Naive thymus-derived CD4-positive, alpha-beta T cell (primary cell): ENCODE results near the gene RHCG. TPM values are rescaled to one million over a fixed set of nuclear protein-coding genes. Genes with fewer than 3 reads are reported as not detected.

Experiments used
- ATAC-seq: fragments of 150-1000 bp; cut with Tn5 transposase; 2 replicates; pipeline ENCODE4 v1.10.0; 2021; ENCODE audit warnings: mild to moderate bottlenecking, moderate library complexity
- CTCF ChIA-PET: fragments of 350-600 bp; sonication (Branson Sonifier 250); formaldehyde crosslinking; loops from one replicate; lab custom pipeline; 2021; ENCODE audit warnings: antibody characterized with exemption; lab: Charles Lee
- POLR2A ChIA-PET: fragments of 350-600 bp; sonication (Branson Sonifier 250); formaldehyde crosslinking; loops from one replicate; lab custom pipeline; 2021; ENCODE audit warnings: antibody characterized with exemption, inconsistent platforms; lab: Charles Lee
- DNase-seq, 9 donors: peaks; one replicate each; pipeline versions ENCODE4 v3.0.0 to v3.0.0-alpha.2; 2020 to 2022; ENCODE audit warnings: mixed read lengths in 1 of 9
- H3K27ac ChIP-seq: one replicate; pipeline ENCODE4 v1.7.0; 2013; ENCODE audit warnings: mild to moderate bottlenecking, low read depth, low read length, moderate library complexity
- H3K27me3 ChIP-seq, 2 donors: one replicate each; pipeline ENCODE4 v1.7.0; 2013; ENCODE audit warnings: low read length in 2 of 2, mild to moderate bottlenecking in 2 of 2, moderate library complexity in 2 of 2; ENCODE audit not compliant: control insufficient read depth in 2 of 2, insufficient read depth in 2 of 2
- H3K36me3 ChIP-seq, 3 experiments: 1 replicate in 2 of 3; 2 replicates in 1 of 3; pipeline ENCODE4 v1.7.0; 2013; ENCODE audit warnings: low read length in 3 of 3, mild to moderate bottlenecking in 3 of 3, moderate library complexity in 1 of 3; ENCODE audit not compliant: insufficient read depth in 3 of 3, control insufficient read depth in 2 of 3
- H3K4me1 ChIP-seq, 2 donors: one replicate each; pipeline ENCODE4 v1.7.0; 2013; ENCODE audit warnings: low read length in 2 of 2, mild to moderate bottlenecking in 2 of 2, moderate library complexity in 1 of 2; ENCODE audit not compliant: control insufficient read depth in 2 of 2, insufficient read depth in 2 of 2
- H3K4me3 ChIP-seq: 2 replicates; pipeline ENCODE4 v1.7.0; 2013; ENCODE audit warnings: mild to moderate bottlenecking, low read length
- H3K9me3 ChIP-seq, 3 experiments: 1 replicate in 2 of 3; 2 replicates in 1 of 3; pipeline ENCODE4 v1.7.0; 2013; ENCODE audit warnings: low read length in 3 of 3; ENCODE audit not compliant: control insufficient read depth in 2 of 3
- H3K27ac Mint-ChIP-seq, 9 donors: one replicate each; pipeline ENCODE4 v1.8.0; 2020 to 2022; ENCODE audit warnings: mixed read lengths in 9 of 9, mild to moderate bottlenecking in 8 of 9, moderate library complexity in 5 of 9, inconsistent platforms in 2 of 9
- H3K27me3 Mint-ChIP-seq, 5 donors: one replicate each; pipeline ENCODE4 v1.8.0; 2021 to 2022; ENCODE audit warnings: mixed read lengths in 5 of 5, mild to moderate bottlenecking in 1 of 5
- H3K36me3 Mint-ChIP-seq, 5 donors: one replicate each; pipeline ENCODE4 v1.8.0; 2020 to 2022; ENCODE audit warnings: mixed read lengths in 5 of 5, mild to moderate bottlenecking in 3 of 5, inconsistent platforms in 1 of 5
- H3K4me1 Mint-ChIP-seq, 7 donors: one replicate each; pipeline ENCODE4 v1.8.0; 2020 to 2022; ENCODE audit warnings: mixed read lengths in 7 of 7, mild to moderate bottlenecking in 3 of 7, inconsistent platforms in 1 of 7
- H3K4me3 Mint-ChIP-seq, 10 donors: one replicate each; pipeline ENCODE4 v1.8.0; 2020 to 2022; ENCODE audit warnings: mild to moderate bottlenecking in 10 of 10, mixed read lengths in 10 of 10, moderate library complexity in 6 of 10, inconsistent platforms in 2 of 10
- H3K9me3 Mint-ChIP-seq, 11 donors: one replicate each; pipeline ENCODE4 v1.8.0; 2020 to 2022; ENCODE audit warnings: mixed read lengths in 11 of 11, mild to moderate bottlenecking in 4 of 11, inconsistent platforms in 1 of 11, moderate library complexity in 1 of 11
- intact Hi-C, 2 donors: fragments of 100-400 bp; cut with micrococcal nuclease; formaldehyde crosslinking; loops; one replicate each; pipeline ENCODE4 v1.15.1; 2023
- polyA plus RNA-seq, 2 donors: library from polyadenylated mRNA; unstranded; fragments of 300-500 nt; fragmentation: Illumina TruSeq; gene quantifications; one replicate each; pipeline ENCODE4 v1.2.3, GENCODE V29; 2021
- total RNA-seq, 6 experiments: library from RNA in 5 of 6; stranded (reverse) in 5 of 6; gene quantifications; 1 replicate in 5 of 6; 2 replicates in 1 of 6; pipeline ENCODE4 v1.2.3 and lab custom pipeline; 2021 to 2026

RHCG gene
- total and polyA plus RNA-seq, 7 experiments from 2014 or later = not detected

DNA sequence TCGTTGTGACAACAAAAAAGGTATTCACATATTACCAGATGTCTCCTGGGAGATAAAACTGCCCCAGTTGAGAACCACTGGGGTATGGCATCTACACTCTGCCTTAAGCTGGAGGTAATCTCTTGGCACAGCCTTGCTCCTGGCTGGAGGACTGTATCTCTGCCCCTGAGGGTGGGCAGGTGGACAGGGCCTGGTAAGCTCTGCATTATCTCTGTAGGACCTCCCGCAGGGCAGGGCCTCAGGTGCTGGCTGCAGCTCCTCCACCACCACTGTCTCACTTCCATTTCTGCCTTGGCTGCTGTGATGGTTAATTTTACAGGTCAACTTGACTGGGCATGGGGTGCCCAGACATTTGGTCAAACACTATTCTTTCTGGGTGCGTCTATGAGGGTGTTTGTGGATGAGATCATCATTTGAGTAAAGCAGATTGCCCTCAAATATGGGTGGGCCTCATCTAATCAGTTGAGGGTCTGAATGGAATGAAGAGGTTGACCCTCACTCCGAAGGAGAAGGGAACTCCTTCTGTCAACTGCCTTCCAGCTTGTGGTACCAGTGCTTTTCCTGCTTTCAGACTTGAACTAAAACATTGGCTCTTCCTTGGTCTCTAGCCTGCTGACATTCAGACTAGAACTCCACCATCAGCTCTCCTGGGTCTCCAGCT, 9.8 kb upstream of the RHCG start:
- Mint-ChIP-seq H3K27ac (no peak overlapping the region), H3K27me3 (peaks cover 12 to 42% (median 37%) of the 10 kb centered on the region in 5 donors), H3K9me3 (peaks cover 0 to 3% (median 0%) of the 10 kb centered on the region in 11 donors), H3K36me3 (no peaks in the 10 kb centered on the region), H3K4me3 (no peak overlapping the region), H3K4me1 (no peaks in the 10 kb centered on the region)
- DNase-seq = no peak
- no peak for ATAC-seq
- Histone ChIP-seq H3K36me3 (no peaks in the 10 kb centered on the region), H3K9me3 (no peaks in the 10 kb centered on the region), H3K4me3 (no peak overlapping the region), H3K4me1 (no peaks in the 10 kb centered on the region), H3K27ac (no peak overlapping the region), H3K27me3 (no peaks in the 10 kb centered on the region)
- intact Hi-C loops = no loop called here
- ChIA-PET POLR2A (no interaction called here), CTCF (no interaction called here)

DNA sequence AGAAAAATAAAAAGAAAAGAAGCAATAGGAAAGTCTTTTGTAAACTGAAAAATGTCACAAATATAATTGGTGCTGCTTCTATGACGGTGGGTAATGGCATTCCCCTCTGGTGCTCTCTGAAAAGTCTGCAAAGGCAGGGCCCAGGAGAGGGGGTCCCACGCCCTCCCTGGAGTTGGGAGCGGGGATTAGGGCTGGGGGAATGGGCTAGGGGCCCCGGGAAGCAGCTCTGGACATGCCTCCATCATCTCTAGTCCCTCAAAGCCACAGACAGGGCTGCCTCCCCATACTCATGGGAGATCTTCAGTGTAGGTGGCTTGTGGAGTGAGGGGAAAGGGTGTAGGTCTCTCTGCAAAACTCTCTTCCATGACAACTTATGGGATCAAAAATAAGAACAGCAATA, 7.8 kb upstream of the RHCG start:
- no peaks in the 10 kb centered on the region for H3K36me3 ChIP-seq
- CTCF ChIA-PET = no interaction called here
- no peak overlapping the region for H3K4me3 ChIP-seq
- peaks cover 0 to 3% (median 0%) of the 10 kb centered on the region in 11 donors for H3K9me3 Mint-ChIP-seq
- peaks cover 6 to 49% (median 40%) of the 10 kb centered on the region in 5 donors for H3K27me3 Mint-ChIP-seq
- H3K27me3 ChIP-seq = no peaks in the 10 kb centered on the region
- no peaks in the 10 kb centered on the region for H3K4me1 ChIP-seq
- POLR2A ChIA-PET = no interaction called here
- H3K9me3 ChIP-seq = no peaks in the 10 kb centered on the region
- no peaks in the 10 kb centered on the region for H3K36me3 Mint-ChIP-seq
- no peaks in the 10 kb centered on the region for H3K4me1 Mint-ChIP-seq
- DNase-seq = no peak
- intact Hi-C loops = no loop called here
- H3K27ac Mint-ChIP-seq = no peak overlapping the region
- H3K27ac ChIP-seq = no peak overlapping the region
- H3K4me3 Mint-ChIP-seq = no peak overlapping the region
- no peak for ATAC-seq

DNA sequence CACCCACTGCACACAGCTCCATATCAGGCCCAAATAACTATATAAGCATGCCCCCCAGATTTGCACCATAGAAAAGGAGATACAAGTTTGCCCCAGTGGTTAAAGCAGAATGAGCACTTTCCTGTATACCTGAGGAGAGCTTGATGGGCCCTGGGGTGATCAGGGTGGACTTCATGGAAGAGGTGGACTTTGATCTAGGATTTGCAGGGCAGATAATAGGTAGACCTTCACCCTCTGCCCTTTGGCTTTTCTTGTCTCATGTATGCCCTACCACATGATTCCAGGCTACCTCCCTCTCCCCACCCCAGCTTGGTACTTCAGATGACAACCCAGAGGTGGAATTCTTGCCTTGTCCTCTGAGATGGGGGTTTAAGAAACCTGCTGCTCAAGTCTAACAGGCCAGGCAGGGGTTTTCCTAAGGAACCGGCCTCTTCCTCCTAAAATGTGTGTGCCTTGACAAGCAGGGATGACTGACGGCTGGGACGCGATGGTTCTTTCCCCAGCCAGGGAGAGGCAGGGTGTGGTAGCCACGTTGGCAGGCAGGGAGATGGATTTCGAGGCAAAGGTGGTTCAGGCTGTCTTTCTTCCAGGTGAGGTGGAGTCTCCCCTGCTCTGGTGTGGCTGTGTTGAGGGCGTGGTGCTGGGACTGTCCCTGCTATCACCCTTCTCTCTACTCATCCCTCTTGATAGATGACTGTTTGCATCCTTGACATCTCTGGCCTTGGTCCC, 6.6 kb upstream of the RHCG start:
- H3K36me3 ChIP-seq = no peaks in the 10 kb centered on the region
- ATAC-seq = no peak
- no peaks in the 10 kb centered on the region for H3K36me3 Mint-ChIP-seq
- peaks cover 18 to 52% (median 47%) of the 10 kb centered on the region in 5 donors for H3K27me3 Mint-ChIP-seq
- H3K9me3 ChIP-seq = no peaks in the 10 kb centered on the region
- H3K4me3 Mint-ChIP-seq = no peak overlapping the region
- H3K4me3 ChIP-seq = no peak overlapping the region
- DNase-seq = no peak
- intact Hi-C loops = no loop called here
- no peak overlapping the region for H3K27ac ChIP-seq
- H3K4me1 Mint-ChIP-seq = no peaks in the 10 kb centered on the region
- POLR2A ChIA-PET = interaction anchor here (0.6 kb wide), 1 partner anchor 1634 kb away, joined by 3 read pairs; no protein-coding TSS in a partner anchor
- H3K27ac Mint-ChIP-seq = no peak overlapping the region
- CTCF ChIA-PET = no interaction called here
- no peaks in the 10 kb centered on the region for H3K27me3 ChIP-seq
- H3K9me3 Mint-ChIP-seq = peaks cover 0 to 3% (median 0%) of the 10 kb centered on the region in 11 donors
- no peaks in the 10 kb centered on the region for H3K4me1 ChIP-seq

DNA sequence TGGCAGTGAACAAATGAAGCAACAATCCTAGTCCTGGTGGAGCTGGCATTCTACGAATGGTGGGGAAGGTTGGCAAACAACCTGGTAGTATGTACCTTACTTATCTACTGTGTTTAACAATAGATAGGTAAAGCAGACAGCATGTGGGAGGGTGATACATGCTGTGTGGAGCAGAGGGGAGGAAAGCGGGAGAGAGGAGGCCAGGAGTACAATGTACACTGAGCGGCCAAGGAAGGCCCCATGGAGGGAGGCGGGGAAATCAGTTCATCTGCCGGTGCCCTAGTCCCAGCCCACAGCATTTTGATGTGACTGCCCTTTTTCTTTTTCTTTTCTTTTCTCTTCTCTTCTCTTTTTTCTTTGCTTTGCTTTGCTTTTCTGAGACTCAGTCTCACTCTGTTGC, 5.3 kb upstream of the RHCG start:
- no peaks in the 10 kb centered on the region for H3K36me3 ChIP-seq
- Mint-ChIP-seq H3K36me3 (no peaks in the 10 kb centered on the region), H3K27me3 (peaks cover 28 to 60% (median 56%) of the 10 kb centered on the region in 5 donors), H3K4me1 (peaks cover 0 to 5% (median 0%) of the 10 kb centered on the region in 7 donors), H3K9me3 (peaks cover 0 to 3% (median 0%) of the 10 kb centered on the region in 11 donors), H3K27ac (no peak overlapping the region), H3K4me3 (no peak overlapping the region)
- no peaks in the 10 kb centered on the region for H3K4me1 ChIP-seq
- H3K27me3 ChIP-seq = peaks cover 0 to 5% of the 10 kb centered on the region in 2 donors
- DNase-seq (no peak), ATAC-seq (no peak)
- intact Hi-C loops = no loop called here
- no peaks in the 10 kb centered on the region for H3K9me3 ChIP-seq
- ChIA-PET POLR2A (no interaction called here), CTCF (no interaction called here)
- no peak overlapping the region for H3K4me3 ChIP-seq
- H3K27ac ChIP-seq = no peak overlapping the region

DNA sequence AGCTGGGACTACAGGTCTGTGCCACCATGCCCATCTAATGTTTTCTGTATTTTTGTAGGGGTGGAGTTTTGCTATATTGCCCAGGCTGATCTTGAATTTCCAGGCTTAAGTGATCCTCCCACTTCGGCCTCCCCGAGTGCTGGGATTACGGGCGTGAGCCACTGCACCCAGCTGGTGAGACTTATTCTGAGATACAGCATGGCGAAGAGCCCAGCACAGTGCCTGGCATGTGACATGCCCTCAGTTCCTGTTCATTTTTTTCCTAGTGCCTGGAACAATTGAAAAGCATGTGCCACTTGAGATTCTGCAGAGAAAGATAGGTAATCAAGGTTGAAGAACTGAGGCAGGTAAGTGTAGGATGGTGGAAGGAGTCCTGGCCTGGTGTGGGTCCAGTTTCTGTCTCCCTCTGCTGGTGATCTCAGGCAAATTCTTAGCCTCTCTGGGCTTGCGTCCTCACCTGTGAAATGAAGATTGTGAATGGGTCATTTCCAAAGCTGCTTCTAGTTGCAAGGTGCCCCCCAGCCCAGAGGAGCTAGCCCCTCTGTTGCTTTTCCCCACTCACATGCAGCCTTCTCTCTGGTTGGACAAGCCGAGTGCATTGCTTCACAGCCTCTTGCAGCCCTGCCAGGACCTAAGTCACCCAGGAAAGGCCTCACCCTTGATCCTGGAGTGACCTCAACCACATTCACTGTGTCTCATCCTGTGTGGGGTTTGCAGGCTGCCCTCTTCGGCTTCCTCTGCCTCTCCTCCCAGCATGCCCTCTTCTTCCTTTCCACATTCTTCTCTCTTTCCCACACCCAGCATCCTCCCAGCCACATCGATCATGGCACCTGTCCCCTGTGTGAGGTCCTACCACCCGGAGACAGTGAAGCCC, 4.3 kb upstream of the RHCG start:
- H3K9me3 Mint-ChIP-seq = peaks cover 0 to 3% (median 0%) of the 10 kb centered on the region in 11 donors
- H3K27me3 ChIP-seq = peaks cover 0 to 5% of the 10 kb centered on the region in 2 donors
- peaks cover 32 to 61% (median 58%) of the 10 kb centered on the region in 5 donors for H3K27me3 Mint-ChIP-seq
- H3K36me3 Mint-ChIP-seq = no peaks in the 10 kb centered on the region
- H3K27ac ChIP-seq = no peak overlapping the region
- H3K4me3 Mint-ChIP-seq = no peak overlapping the region
- ATAC-seq (no peak), DNase-seq (no peak)
- H3K4me1 ChIP-seq = no peaks in the 10 kb centered on the region
- H3K4me1 Mint-ChIP-seq = peaks cover 0 to 6% (median 3%) of the 10 kb centered on the region in 7 donors
- intact Hi-C loops = no loop called here
- CTCF ChIA-PET = no interaction called here
- POLR2A ChIA-PET = no interaction called here
- H3K4me3 ChIP-seq = no peak overlapping the region
- H3K9me3 ChIP-seq = no peaks in the 10 kb centered on the region
- no peak overlapping the region for H3K27ac Mint-ChIP-seq
- H3K36me3 ChIP-seq = no peaks in the 10 kb centered on the region

DNA sequence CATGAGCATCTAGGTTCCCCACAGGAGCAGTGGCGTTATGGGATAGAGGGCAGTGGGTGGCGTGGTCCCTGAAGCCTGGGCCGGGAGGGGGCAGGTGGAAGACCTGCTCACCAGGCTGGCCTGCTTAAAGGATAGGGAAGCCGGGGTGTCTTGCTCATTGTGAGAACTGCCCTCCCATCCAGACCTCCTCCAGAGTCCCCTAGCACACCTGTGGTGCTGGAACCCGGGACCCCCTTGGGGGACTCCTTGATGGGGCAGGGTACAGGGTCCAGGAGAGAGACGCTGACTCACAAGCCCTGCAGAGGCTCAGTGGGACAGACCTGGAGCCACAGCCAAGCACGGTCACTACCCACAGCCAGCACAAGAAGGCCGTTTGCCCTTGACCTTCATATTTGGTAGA, 2.8 kb upstream of the RHCG start:
- ATAC-seq (no peak), DNase-seq (no peak)
- Mint-ChIP-seq H3K27ac (no peak overlapping the region), H3K36me3 (no peaks in the 10 kb centered on the region), H3K9me3 (no peaks in the 10 kb centered on the region), H3K27me3 (peaks cover 43 to 66% (median 62%) of the 10 kb centered on the region in 5 donors), H3K4me1 (peaks cover 0 to 9% (median 3%) of the 10 kb centered on the region in 7 donors), H3K4me3 (no peak overlapping the region)
- intact Hi-C loops = no loop called here
- Histone ChIP-seq H3K27me3 (peaks cover 0 to 7% of the 10 kb centered on the region in 2 donors), H3K4me1 (no peaks in the 10 kb centered on the region), H3K27ac (no peak overlapping the region), H3K36me3 (no peaks in the 10 kb centered on the region), H3K4me3 (no peak overlapping the region), H3K9me3 (no peaks in the 10 kb centered on the region)
- POLR2A ChIA-PET = no interaction called here
- CTCF ChIA-PET = no interaction called here
